Measurements from ENCODE around the gene HCFC1R1. TPM values are rescaled to one million over a fixed set of nuclear protein-coding genes. Genes with fewer than 3 reads are reported as not detected.

Gene HCFC1R1
- total RNA-seq, 1 experiment from 2014 or later: 60.0 TPM

GRCh38 chr16:3058139-3059030 is 34.6 kb upstream of the HCFC1R1 start:
- TF ChIP-seq ZNF274 (IDR thresholded peaks at IDR 0.05; ENCODE audit: low read depth, low read length): no peak
- peak in 1 of 3 experiments; percentile 23; a peak in 1 of 6 replicates for TF ChIP-seq CTCF (IDR thresholded peaks at IDR 0.05 in 2 of 3, conservative IDR thresholded peaks at IDR 0.05 in 1 of 3; ENCODE audit: borderline replicate concordance in 1 of 3, insufficient read depth in 1 of 3, low read depth in 2 of 3, low read length in 2 of 3)
- intact Hi-C loops (cut with micrococcal nuclease): loop anchor here (2.0 to 10.0 kb wide), 2 partner anchors 70 to 116 kb away; no protein-coding TSS in a partner anchor
- peak overlapping the region; percentile 84 for H3K27ac ChIP-seq (ENCODE audit: low read depth, low read length)
- H4K20me1 ChIP-seq (ENCODE audit: insufficient read depth): no peaks in the 10 kb centered on the region
- peak overlapping the region; percentile 95 for H3K9ac ChIP-seq (ENCODE audit: low read length)
- peak overlapping the region; percentile 95 for H3K4me2 ChIP-seq (ENCODE audit: low read length)
- ATAC-seq: peak; percentile 72
- H3K27me3 ChIP-seq (ENCODE audit: insufficient read depth, low read length): no peaks in the 10 kb centered on the region
- H2AFZ ChIP-seq (ENCODE audit: low read depth, low read length, poor library complexity, severe bottlenecking): no peak overlapping the region
- RAD21 ChIA-PET (ENCODE audit: low non-redundant PET in 1 of 2, low total read pairs in 2 of 2, uncharacterized antibody in 2 of 2, unreplicated experiment in 2 of 2): interaction anchor here in 1 of 2 experiments (1.0 kb wide), 1 partner anchor 27 kb away, joined by 5 read pairs; no protein-coding TSS in a partner anchor
- CTCF ChIA-PET: interaction anchor here (0.6 to 2.5 kb wide), 12 partner anchors 9 to 108 kb away, joined by 3 to 16 read pairs (median 5); no protein-coding TSS in a partner anchor
- no TSS peak for BruUV-seq (replicated peaks)
- no peaks in the 10 kb centered on the region for H3K79me2 ChIP-seq (ENCODE audit: insufficient read depth, low read length)
- no peaks in the 10 kb centered on the region for H3K36me3 ChIP-seq (ENCODE audit: control insufficient read depth in 1 of 2, insufficient read depth in 2 of 2, low read length in 2 of 2)
- no peaks in the 10 kb centered on the region for H3K9me3 ChIP-seq (ENCODE audit: control insufficient read depth in 1 of 2, insufficient read depth in 1 of 2, low read depth in 1 of 2, low read length in 2 of 2)
- DNase-seq (ENCODE audit: low read depth, low spot score): peak; percentile 35
- peak overlapping the region; percentile 81 to 87 for H3K4me3 ChIP-seq (replicated peaks in 1 of 2; ENCODE audit: low read depth in 1 of 2, low read length in 2 of 2)
- no peaks in the 10 kb centered on the region for H3K9me2 ChIP-seq (ENCODE audit: insufficient read depth)
- peaks cover 0 to 22% of the 10 kb centered on the region in 2 experiments; a peak in 3 of 4 replicates for H3K4me1 ChIP-seq (ENCODE audit: control insufficient read depth in 1 of 2, insufficient read depth in 2 of 2, low read length in 2 of 2)
- POLR2A ChIA-PET: interaction anchor here (0.6 to 1.7 kb wide), 5 partner anchors 11 to 117 kb away, joined by 3 to 6 read pairs (median 4); partner anchors contain the start of gene TNFRSF12A

Data from HCT116 (cell line).